K562 treated with DMSO at 1 percent for 48 hours (cell line): Measurements from ENCODE around the gene KCNK17. TPM values are rescaled to one million over a fixed set of nuclear protein-coding genes. Genes with fewer than 3 reads are reported as not detected.

ENCODE experiments used
- total RNA-seq: library from RNA; unstranded; fragments of 300-600 nt; gene quantifications from 2 replicates; pipeline ENCODE4 v1.2.3, GENCODE V29; 2022; ENCODE audit warnings: low replicate concordance; ENCODE audit errors: extremely low read depth

Gene KCNK17
- total RNA-seq, result not detected in 2 replicates

DNA sequence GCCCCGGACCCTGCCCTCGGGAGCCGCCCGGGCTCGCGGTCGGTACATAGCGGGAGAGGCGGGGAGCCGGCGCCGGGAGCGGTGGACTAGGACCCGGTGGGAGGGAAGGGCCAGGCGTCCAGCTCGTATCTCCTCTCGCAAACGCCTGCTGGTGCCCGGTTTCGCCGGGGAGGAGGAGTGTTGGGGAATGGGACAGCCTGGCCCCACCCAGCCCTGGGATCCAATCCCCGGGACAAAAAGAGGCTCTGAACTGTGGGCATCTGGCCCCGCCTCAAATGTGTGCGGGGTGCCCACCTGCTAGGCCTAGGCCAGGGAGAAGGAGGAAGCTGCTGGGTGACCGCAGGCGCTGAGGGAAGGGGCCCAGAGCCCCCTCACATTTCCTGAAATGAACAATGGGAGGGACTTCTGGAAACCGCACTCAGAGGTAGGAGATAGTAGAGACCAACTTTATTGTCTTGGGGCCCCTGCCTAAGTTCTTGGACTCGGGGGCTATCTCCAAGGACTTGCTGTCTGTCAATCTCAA lies at the start of gene KCNK17:
KCNK17 (minus strand) TSS at position 147 of the 523 bp plus-strand sequence; CDS start at position 48, 99 bp downstream.

DNA sequence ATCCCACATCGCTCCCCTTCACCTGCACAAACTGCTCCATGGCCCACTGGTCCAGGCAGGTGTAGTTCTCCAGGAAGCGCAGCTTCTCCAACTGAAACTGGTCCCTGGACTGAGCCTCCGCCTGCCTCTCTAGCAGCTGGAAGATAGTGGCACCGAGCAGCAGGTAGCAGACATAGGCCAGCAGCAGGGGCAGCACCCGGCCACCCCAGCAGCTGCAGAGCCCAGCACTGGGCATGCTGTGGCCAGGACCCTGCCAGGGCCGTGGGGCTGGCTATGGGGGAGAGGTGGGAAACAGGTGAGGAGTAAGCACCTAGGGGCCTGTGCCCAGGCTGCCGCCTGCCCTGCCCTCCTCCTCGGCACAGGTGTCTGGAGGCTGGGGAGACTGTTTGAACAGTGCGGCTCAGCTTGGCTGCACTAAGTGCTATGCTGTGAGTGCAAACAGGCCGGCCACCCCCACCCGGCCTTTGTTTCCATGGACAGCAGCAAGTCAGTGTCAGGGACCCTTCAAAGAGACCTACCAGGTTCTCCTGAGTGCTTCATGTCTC lies 8.2 kb upstream of the KCNK17 start, which contains the start of gene KCNK16:
KCNK16 (minus strand) TSS at position 397 of the 545 bp plus-strand sequence; CDS start at position 235, 162 bp downstream.

Other genes with a start within 250 kb of the KCNK17 start
- gene SAYSD1, start 199.2 kb downstream of the KCNK17 start, total RNA-seq, result not detected in 2 replicates
- gene KCNK5, start 84.9 kb downstream of the KCNK17 start, total RNA-seq, result not detected in 2 replicates
- not detected in 2 replicates for gene KCNK16, start 8.3 kb upstream of the KCNK17 start, total RNA-seq